DND-41 (cell line): ENCODE measurements around the gene C1orf21.

ENCODE experiments used
- EZH2 ChIP-seq: IDR thresholded peaks from 3 replicates; pipeline ENCODE4 v1.6.1; 2012; ENCODE audit warnings: borderline replicate concordance, low read depth, mild to moderate bottlenecking, moderate library complexity, low read length, inconsistent platforms; ENCODE audit not compliant: severe bottlenecking
- TF ChIP-seq, protein P1 (sequence below): IDR thresholded peaks from 2 replicates; pipeline ENCODE4 v1.5.1; 2012; ENCODE audit warnings: borderline replicate concordance, low read length, moderate library complexity, mild to moderate bottlenecking; ENCODE audit not compliant: poor library complexity, severe bottlenecking; ENCODE audit errors: extremely low read depth

DNA sequence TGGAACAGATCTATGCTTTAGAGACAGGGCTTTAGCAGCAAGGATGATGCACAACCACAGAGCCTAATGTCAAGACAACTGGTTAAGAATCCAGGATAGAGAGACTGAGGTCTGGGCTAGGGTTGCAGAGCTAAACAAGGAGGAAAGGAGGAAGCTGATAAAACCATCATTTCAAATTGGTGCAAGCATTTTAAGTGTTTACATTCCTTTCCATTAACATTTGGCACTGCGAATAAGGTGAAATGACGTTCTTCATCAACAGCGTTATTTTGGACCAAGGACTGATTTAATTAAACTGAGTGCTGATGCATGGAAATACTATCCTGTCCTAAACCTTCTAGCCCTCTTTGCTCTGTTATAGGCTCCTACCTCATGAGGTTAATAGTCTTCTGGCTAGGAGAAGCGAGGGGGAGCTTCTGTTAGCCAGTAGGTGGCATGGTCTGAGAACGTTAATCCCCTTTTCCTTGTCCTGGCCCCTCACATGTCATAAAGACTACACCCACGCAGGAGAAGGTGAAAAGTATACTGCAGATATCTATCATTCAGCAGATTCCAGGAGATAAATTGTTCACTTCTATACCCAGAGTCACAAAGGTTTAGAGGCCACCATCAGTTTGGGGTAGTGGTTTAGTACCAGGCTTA is 7.6 kb upstream of the C1orf21 start:
- TF ChIP-seq, protein P1, sequence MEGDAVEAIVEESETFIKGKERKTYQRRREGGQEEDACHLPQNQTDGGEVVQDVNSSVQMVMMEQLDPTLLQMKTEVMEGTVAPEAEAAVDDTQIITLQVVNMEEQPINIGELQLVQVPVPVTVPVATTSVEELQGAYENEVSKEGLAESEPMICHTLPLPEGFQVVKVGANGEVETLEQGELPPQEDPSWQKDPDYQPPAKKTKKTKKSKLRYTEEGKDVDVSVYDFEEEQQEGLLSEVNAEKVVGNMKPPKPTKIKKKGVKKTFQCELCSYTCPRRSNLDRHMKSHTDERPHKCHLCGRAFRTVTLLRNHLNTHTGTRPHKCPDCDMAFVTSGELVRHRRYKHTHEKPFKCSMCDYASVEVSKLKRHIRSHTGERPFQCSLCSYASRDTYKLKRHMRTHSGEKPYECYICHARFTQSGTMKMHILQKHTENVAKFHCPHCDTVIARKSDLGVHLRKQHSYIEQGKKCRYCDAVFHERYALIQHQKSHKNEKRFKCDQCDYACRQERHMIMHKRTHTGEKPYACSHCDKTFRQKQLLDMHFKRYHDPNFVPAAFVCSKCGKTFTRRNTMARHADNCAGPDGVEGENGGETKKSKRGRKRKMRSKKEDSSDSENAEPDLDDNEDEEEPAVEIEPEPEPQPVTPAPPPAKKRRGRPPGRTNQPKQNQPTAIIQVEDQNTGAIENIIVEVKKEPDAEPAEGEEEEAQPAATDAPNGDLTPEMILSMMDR = peak; percentile 32
- no peak for TF ChIP-seq EZH2
